GF-D8 (cell line): ENCODE results near the gene LPCAT2.

Experiments used
- DNase-seq: peaks from one replicate; lab custom pipeline; 2025; lab: John Stamatoyannopoulos, UW

Gene LPCAT2

DNA sequence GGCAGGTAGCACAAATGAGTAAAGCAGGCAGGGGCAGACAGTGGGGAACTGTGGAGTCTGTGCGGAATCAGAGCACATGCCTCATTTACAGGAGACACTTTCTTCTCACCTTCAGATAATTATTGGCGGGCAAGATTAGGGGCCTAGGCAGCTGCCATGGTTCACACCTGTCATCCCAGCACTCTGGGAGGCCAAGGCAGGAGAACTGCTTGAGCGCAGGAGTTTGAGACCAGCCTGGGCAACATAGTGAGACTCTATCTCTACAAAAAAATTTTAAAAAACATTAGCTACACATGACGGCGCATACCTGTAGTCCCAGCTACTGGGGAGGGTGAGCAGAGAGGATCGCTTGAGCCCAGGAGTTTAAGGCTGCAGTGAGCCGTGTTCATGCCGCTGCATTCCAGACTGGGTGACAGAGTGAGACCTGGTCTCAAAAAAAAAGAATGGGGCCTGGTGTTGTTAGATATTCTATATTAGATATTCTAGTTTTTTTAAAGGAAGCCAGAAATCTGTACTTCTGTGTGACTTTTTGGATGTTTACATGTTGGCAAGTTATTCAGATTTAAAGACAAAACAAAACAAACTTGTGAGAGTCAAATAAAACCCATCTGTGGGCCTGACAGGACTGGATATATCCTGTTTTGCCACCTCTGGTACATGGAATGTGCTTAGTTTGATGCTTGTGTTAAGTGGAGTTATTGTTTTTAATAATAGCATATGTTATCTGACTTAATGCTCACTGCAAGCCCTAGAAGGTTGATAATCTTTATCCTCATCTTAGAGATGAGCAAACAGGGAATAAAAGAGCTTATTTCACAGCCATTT, 4.9 kb upstream of the LPCAT2 start:
- no peak for DNase-seq

DNA sequence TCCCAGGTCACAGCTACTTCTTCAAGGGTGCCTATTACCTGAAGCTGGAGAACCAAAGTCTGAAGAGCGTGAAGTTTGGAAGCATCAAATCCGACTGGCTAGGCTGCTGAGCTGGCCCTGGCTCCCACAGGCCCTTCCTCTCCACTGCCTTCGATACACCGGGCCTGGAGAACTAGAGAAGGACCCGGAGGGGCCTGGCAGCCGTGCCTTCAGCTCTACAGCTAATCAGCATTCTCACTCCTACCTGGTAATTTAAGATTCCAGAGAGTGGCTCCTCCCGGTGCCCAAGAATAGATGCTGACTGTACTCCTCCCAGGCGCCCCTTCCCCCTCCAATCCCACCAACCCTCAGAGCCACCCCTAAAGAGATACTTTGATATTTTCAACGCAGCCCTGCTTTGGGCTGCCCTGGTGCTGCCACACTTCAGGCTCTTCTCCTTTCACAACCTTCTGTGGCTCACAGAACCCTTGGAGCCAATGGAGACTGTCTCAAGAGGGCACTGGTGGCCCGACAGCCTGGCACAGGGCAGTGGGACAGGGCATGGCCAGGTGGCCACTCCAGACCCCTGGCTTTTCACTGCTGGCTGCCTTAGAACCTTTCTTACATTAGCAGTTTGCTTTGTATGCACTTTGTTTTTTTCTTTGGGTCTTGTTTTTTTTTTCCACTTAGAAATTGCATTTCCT, 3.4 kb upstream of the LPCAT2 start:
- no peak for DNase-seq

- DNase-seq, result no peak
Observed at GRCh38 chr16:55506083-55506482, 2.8 kb upstream of the LPCAT2 start.

GRCh38 chr16:55506708-55507107, 2.2 kb upstream of the LPCAT2 start:
- no peak for DNase-seq

DNA sequence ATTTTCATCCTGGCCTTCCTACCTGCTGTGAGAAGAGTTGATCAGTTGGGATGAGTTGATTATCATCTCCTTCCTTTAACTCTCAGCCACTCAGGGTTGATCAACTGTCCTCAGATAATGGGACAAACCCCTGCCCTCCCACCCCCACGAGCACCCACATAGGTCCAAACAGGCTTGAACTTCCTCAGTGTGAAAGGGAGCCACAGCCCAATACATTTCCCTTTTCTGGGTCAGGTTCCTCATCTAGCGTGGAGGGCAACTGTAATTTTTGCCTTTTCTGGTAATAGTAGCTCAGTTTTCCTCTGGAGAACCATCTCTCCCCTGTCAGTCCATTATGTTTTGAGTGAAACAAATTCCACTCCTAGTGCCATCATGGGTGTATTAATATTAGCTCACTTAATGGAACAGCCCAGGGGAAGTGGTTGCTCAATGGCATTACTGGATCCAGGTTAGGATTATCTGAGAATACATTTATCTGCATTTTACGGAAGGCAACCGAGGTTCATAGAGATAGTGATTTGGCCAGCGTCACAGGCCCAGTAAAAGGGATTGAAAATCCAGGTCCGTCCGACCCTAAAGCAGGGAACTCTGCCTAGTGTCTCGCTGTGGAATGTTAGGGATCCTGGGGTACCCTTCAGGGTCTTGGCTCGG, 476 bp upstream of the LPCAT2 start:
- DNase-seq, result no peak

- peak; percentile 90 for DNase-seq
Observed at GRCh38 chr16:55510185-55510805, 1.4 kb downstream of the LPCAT2 start.

GRCh38 chr16:55512941-55513340, 4.1 kb downstream of the LPCAT2 start:
- DNase-seq, result no peak

DNA sequence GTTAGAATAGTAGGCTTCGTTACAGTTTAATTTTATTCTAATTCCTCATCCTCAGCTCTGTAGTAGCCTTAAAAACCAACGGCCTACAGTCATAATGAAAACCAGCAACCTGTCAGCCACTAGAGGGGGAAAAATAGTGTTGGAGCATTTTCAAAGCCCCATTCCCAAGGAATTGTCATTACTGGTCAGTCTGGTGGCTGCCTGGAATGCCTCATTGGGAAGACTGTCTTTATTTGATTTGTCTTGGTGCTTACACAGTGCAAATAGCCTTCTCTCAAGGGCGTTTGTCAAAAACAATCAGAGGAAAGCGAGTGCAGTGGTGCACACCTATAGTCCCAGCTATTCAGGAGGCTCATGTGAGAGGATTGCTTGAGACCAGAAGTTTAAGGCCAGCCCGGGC, 4.7 kb downstream of the LPCAT2 start:
- no peak for DNase-seq

GRCh38 chr16:55515111-55515510, 6.2 kb downstream of the LPCAT2 start:
- DNase-seq, result no peak

GRCh38 chr16:55521792-55522191, 12.9 kb downstream of the LPCAT2 start:
- DNase-seq, result no peak

DNA sequence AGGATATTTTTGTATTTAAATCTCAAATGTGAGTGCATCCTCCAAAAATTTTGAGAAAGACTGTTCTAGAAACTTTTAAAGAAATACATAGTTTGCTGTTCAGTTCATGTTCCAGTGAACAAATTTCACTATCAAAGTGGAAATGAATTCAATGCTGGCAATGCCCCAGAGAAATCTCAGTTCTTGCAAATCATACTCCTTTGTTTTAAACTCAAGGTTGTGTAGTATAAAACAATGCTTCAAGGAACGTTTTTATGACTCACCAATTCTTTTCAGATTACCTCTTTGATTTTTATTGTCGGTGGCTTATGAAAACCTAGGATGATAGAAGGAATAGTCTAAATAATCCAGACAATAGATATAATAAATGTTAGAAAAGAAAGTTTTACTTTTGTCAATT, 17.6 kb downstream of the LPCAT2 start:
- no peak for DNase-seq

DNA sequence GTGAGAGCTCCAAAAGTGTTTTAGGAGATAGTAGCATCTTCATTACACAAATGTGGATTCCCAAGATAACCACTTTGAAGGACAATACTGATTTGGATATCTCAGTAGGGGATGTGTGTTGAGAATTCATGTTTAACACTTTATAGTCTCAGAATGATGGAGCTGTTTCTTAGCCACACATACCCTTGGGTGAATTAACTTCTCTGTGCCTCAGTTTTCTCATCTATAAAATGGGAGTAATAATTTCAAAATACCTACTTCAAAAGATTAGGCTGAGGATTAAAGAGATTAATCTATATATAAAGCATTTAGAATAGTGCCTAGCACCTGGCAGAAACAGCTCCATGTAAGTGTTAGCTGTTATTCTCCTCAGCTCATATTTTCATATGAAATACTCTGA, 19.0 kb downstream of the LPCAT2 start:
- no peak for DNase-seq

- DNase-seq, result no peak
Observed at GRCh38 chr16:55529018-55529417, 20.1 kb downstream of the LPCAT2 start.

DNA sequence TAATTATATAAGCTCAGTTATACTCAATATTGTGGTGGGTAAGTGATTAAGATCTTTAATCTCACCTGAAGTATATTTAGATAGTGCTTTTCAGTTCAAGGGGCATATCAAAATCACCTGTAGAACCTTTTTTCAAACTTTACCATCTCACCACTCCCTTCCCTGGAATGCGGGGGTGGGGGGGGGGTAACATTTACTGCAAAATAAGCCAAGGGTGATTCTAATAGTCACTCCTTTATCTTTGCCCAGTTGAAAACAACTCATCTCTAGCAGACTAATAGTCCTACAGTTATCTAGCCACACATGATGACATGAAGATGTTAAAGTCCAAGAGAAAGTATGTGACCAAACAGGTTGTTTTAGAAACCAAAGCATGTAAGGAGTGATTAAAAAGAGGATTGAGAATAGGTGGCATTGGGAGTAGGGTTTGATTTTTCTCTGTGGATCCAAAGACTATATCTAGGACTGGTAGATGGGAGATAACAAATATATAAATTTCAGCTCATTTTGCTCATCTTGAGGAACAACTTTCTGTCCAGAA, 21.5 kb downstream of the LPCAT2 start:
- DNase-seq, result no peak

DNA sequence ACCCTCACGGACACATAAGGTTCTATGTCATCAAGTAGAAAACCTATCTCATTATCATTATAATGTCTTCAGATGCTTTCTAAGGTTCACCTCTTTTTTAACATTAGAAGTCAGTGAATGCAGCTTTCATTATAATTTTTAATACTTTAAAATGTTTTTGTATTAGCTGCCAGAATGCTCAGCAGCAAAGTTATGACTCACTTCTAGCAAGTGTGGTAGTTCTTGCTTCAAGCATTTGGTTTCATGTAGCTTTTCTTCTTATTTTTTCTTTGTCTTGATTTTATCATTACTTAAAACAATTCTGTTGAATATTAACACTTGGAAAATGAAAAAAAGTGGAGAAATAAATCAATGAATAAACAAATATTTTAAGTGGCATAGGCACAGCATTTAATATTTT, 23.4 kb downstream of the LPCAT2 start:
- no peak for DNase-seq

- no peak for DNase-seq
Observed at GRCh38 chr16:55534756-55535155, 25.9 kb downstream of the LPCAT2 start.

DNA sequence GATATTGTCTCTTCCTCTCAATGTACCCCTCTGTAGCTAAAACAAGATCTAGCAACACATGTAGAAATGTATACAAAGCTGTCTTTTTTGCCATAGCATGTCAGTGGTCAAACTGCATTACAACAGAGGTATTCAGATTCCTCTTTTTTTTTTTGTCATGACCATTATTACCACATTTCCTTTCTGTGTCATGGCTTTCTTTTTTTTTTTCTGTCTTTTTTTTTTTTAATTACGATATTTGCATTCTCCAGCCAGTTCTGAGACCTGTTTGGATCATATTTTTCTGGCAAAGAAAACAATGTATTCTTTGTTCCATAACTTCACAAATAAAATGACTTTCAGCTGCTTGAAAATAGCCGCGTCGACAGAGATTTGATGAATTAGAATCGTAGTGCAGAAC, 30.2 kb downstream of the LPCAT2 start:
- peak; percentile 85 for DNase-seq

DNA sequence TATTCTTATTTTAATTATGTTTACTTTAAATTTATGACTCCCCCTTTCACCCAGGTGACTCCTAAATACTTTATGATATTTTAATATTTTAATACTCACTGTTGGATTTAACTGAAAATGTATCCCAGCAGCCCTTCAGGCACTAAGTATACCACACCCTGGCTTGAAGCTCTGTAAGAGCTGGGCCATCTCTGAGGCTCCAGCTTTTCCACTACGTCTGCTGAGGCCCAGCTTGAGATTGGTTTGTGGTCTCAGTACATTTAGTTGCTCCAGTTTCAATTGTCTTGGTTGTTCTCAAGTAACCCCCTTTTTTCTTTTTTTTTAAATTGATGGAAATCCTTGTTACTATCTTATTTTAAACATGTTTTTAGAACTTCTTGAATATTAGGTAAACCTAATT, 30.6 kb downstream of the LPCAT2 start:
- DNase-seq, result no peak

DNA sequence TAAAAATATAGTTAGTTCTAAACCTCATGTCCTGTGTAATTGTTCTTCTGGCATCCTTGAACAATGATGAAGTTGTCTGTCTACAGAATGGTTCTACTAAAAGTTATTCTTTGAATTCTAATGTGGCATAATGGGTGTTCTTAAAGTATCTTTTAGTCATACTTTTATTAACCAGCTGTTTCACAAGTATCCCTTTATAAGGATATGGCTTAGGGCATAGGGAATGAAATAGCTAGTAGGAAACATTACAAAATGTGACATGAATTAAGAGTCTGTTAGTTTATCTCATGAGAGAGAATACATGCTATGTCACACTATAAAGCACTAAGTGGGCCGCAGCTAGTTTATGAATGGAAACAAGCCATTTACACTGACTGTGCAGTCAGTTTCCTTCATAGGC, 31.3 kb downstream of the LPCAT2 start:
- no peak for DNase-seq

- no peak for DNase-seq
Observed at GRCh38 chr16:55542459-55543082, 33.7 kb downstream of the LPCAT2 start.

DNA sequence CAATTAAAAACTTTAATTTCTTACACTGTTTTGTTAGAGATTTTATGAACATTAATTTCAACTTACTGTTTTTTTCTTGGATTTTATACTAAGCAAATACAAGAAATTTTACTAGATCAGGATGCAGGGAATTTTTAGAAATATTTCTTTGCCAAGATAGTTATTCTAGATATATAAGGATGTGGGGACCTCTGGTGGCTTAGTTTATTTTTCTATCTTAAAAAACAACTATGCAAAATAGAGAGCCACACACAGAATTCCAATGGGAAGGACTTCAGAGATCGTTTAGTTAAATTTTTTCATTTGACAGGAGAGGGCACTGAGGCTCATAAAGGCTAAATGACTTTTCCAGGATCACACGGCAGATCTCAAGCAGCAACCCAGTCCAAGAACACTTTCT, 34.6 kb downstream of the LPCAT2 start:
- DNase-seq, result no peak

GRCh38 chr16:55552621-55553020, 43.7 kb downstream of the LPCAT2 start:
- no peak for DNase-seq
